Fibroblast of skin of right quadriceps (primary cell): ENCODE results near the gene SVIL.
"Not testable (repeated sequence)": the region's sequence is repeated elsewhere in the genome, so short reads cannot be mapped to it uniquely, and the experiment has no call there.

Experiments used
- DNase-seq: peaks from one replicate; pipeline ENCODE4 v3.0.0-alpha.2; 2013

Gene SVIL

GRCh38 chr10:29596356-29596755 lies 38.4 kb downstream of the SVIL start:
- DNase-seq: no peak

GRCh38 chr10:29595636-29596225 lies 39.0 kb downstream of the SVIL start:
- DNase-seq: no peak

- DNase-seq: no peak
These were observed 39.6 kb downstream of the SVIL start for GRCh38 chr10:29595146-29595545.

GRCh38 chr10:29591651-29591968 lies 43.2 kb downstream of the SVIL start:
- no peak for DNase-seq

GRCh38 chr10:29590915-29591650 lies 43.7 kb downstream of the SVIL start:
- DNase-seq: no peak

GRCh38 chr10:29588629-29589421 lies 45.9 kb downstream of the SVIL start:
- DNase-seq: peak; percentile 68

GRCh38 chr10:29587750-29588628 lies 46.8 kb downstream of the SVIL start:
- peak; percentile 58 for DNase-seq

- DNase-seq: not testable (repeated sequence)
These were observed 47.5 kb downstream of the SVIL start for GRCh38 chr10:29587102-29587749.

- no peak for DNase-seq
These were observed 48.3 kb downstream of the SVIL start for GRCh38 chr10:29586509-29586908.

- DNase-seq: peak; percentile 45
These were observed 49.2 kb downstream of the SVIL start for GRCh38 chr10:29585488-29585976.

- DNase-seq: no peak
These were observed 50.3 kb downstream of the SVIL start for GRCh38 chr10:29584436-29584835.

GRCh38 chr10:29583674-29584073 lies 51.1 kb downstream of the SVIL start:
- DNase-seq: peak; percentile 23

- DNase-seq: peak; percentile 76
These were observed 52.0 kb downstream of the SVIL start for GRCh38 chr10:29582769-29583168.

- DNase-seq: no peak
These were observed 55.3 kb downstream of the SVIL start for GRCh38 chr10:29579455-29579970.

GRCh38 chr10:29578457-29578856 lies 56.3 kb downstream of the SVIL start:
- no peak for DNase-seq

GRCh38 chr10:29576681-29577080 lies 58.1 kb downstream of the SVIL start:
- no peak for DNase-seq

- no peak for DNase-seq
These were observed 59.7 kb downstream of the SVIL start for GRCh38 chr10:29575098-29575455.

- DNase-seq: not testable (repeated sequence)
These were observed 60.3 kb downstream of the SVIL start for GRCh38 chr10:29574212-29575097.

- not testable (repeated sequence) for DNase-seq
These were observed 64.5 kb downstream of the SVIL start for GRCh38 chr10:29570248-29570647.

GRCh38 chr10:29569795-29570194 lies 65.0 kb downstream of the SVIL start:
- peak; percentile 45 for DNase-seq

- DNase-seq: no peak
These were observed 67.8 kb downstream of the SVIL start for GRCh38 chr10:29567003-29567402.
